Hematopoietic multipotent progenitor cell treated with erythropoietin and hydrocortisone succinate and interleukin-3 and kit ligand, for 8 days (in vitro differentiated cells): ENCODE results near the gene MILR1.
"Not testable (repeated sequence)": the region's sequence is repeated elsewhere in the genome, so short reads cannot be mapped to it uniquely, and the experiment has no call there.

Experiments used
- DNase-seq: peaks from one replicate; pipeline ENCODE4 v3.0.0-alpha.2; 2015

Gene MILR1

GRCh38 chr17:64428406-64428805 lies 20.5 kb upstream of the MILR1 start:
- no peak for DNase-seq

- not testable (repeated sequence) for DNase-seq
These were observed 18.9 kb upstream of the MILR1 start for GRCh38 chr17:64430036-64430435.

GRCh38 chr17:64431534-64431933 lies 17.4 kb upstream of the MILR1 start:
- no peak for DNase-seq

DNA sequence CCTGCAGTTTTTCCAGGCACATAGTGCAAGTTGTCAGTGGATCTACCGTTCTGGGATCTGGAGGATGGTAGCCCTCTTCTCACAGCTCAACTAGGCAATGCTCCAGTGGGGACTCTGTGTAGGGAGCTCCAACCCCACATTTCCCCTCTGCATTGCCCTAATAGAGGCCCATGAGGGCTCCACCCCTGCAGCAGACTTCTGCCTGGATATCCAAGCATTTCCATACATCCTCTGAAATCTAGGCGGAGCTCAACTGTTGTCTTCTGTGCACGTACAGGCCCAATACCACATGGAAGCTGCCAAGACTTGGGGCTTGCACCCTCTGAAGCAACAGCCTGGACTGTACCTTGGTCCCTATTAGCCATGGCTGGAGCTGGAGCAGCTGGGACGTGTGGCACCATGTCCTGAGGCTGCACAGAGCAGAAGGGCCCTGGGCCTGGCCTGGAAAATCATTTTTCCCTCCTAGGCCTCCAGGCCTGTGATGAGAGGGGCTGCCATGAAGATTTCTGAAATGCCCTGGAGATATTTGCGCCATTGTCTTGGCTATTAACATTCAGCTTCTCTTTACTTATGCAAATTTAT lies 10.9 kb upstream of the MILR1 start:
- no peak for DNase-seq

- not testable (repeated sequence) for DNase-seq
These were observed 9.4 kb upstream of the MILR1 start for GRCh38 chr17:64439521-64439920.

GRCh38 chr17:64439956-64440355 lies 9.0 kb upstream of the MILR1 start:
- DNase-seq: no peak

- no peak for DNase-seq
These were observed 7.0 kb upstream of the MILR1 start for GRCh38 chr17:64441772-64442540.

DNA sequence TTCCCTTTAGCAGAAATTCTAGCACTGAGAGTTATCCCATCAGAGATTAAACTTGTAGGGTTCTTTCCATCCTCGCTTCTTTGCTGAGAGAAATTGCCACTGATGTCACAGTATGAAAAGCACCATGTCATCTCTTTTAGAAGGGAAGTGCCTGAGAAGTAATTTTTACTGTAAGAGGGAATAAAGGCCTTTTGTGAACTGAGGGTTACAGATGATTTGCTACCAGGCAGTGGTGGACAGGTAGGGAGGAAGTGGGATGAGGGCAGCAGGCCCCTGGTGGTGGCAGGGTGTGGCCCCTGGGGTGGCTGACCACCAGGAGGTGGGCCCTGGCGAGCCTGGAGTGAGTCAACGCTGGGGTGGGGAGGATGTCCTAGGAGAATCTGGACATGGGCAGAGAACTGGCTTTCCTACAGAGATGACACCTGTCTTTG lies 6.4 kb upstream of the MILR1 start:
- DNase-seq: peak; percentile 13

- no peak for DNase-seq
These were observed 5.7 kb upstream of the MILR1 start for GRCh38 chr17:64443086-64443760.

DNA sequence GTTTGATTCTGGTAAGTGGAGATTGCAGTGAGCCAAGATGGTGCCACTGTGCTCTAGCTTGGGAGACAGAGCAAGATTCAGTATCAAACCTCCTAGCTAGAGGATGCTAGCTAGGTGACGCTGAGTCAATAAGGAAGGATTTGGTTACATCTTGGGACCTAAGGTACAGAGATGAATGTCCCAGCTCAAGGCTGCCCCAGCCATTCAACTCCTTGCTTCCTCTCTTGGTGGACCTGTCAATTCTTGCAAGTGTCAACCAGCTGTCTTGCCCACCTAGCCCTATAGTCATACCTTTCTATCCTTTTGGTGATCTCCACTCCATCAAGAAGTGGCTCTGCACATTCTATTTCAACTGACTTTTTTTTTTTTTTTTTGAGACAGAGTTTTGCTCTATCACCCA lies 1.4 kb upstream of the MILR1 start:
- DNase-seq: no peak

DNA sequence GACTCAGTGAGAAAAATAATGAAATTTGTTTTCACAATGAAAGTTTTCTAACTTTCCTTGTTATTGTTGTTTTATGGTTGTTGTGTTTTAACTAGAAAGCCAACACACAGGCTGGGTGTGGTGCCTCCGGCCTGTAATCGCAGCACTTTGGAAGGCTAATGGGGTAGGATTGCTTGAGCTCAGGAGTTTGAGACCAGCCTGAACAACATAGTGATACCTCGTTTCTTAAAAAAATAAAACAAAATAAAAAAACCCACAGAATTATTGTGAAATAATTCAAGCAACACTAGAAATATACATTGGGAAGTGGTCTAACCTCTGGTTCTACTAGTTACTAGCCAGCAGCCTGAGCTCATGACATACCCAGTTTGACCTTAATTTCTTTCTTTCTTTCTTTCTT lies 630 bp downstream of the MILR1 start:
- no peak for DNase-seq

DNA sequence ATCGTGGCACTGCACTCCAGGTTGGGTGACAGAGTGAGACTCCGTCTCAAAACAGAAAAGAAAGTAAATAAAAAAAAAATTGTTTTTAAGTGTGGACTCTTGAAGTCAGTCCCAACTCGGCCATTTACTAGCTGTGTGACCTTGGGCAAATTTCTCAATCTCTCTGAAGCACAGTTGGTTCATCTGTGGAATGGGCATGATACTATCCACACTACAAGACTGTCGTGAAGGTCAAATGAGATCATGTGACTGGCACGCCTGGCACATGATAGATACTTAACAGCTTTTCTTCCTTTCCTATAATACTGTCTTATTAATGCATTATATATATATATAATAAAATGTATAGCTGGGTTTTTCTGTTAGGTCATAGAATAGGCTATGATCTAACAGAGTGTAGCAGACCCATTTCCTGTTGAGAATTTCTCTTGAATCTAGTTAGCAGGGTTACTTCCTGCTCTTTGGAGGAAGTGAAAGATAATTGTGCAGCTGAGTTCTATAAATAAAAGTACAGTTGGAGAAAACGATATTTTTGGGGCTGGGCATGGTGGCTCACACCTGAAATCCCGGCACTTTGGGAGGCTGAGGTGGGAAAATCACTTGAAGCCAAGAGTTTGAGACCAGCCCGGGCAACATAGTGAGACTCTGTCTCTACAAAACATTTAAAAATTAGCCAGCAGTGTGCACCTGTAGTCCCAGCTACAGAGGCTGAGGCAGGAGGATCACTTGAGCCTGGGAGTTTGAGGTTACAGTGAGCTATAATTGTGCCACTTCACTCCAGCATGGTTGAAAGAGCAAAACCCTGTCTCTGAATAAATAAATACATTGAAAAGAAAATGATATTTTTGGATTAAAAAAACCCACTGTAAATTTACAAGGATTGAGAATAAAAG lies 7.3 kb downstream of the MILR1 start:
- no peak for DNase-seq

DNA sequence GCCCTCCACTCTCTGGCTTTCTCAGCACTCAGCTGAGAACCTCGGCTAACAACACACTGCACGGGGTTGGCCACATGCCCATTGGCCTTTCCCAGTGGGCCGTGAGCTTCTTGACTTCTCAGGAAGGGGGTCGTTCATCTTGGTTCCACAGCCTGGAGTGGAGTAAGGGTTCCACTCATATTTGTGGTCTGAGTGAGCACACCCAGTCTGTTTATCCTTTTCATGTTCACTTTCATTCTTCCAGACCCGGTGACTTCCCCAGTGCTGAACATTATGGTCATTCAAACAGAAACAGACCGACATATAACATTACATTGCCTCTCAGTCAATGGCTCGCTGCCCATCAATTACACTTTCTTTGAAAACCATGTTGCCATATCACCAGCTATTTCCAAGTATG lies 8.2 kb downstream of the MILR1 start:
- DNase-seq: no peak

- DNase-seq: no peak
These were observed 9.8 kb downstream of the MILR1 start for GRCh38 chr17:64458756-64459155.

DNA sequence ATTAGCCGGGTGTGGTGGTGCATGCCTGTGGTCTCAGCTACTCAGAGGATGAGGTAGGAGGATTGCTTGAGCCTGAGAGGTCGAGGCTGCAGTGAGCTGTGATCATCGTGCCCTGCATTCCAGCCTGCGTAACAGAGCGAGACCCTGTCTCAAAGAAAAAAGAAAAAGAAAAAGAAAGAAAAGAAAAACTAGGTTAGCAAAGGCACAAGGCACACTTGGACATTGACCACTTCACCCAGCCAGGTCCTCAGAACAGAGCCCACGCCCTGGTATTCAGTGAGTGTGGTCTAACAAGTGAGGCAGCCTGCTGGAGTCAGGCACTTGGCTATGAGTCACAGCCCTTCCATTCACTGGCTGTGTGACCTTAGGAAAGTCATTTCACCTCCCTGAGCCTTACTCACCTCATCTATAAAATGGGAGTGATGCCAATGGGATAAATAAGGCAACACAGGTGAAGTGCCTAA lies 10.4 kb downstream of the MILR1 start:
- no peak for DNase-seq

DNA sequence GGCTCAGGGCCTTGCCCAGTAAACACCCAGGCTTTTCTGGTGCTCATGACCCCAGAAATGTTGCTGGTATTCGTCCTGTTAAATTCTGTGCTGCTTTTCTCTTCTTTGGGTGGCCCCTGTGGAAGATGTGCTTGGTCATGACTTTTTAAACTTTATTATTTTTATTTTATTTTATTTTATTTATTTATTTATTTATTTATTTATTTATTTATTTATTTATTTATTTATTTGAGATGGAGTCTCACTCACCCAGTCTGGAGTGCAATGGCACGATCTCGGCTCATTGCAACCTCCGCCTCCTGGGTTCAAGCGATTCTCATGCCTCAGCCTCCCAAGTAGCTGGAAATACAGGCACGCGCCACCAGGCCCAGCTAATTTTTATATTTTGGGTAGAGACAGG lies 10.9 kb downstream of the MILR1 start:
- DNase-seq: not testable (repeated sequence)

- no peak for DNase-seq
These were observed 12.0 kb downstream of the MILR1 start for GRCh38 chr17:64460955-64461354.

DNA sequence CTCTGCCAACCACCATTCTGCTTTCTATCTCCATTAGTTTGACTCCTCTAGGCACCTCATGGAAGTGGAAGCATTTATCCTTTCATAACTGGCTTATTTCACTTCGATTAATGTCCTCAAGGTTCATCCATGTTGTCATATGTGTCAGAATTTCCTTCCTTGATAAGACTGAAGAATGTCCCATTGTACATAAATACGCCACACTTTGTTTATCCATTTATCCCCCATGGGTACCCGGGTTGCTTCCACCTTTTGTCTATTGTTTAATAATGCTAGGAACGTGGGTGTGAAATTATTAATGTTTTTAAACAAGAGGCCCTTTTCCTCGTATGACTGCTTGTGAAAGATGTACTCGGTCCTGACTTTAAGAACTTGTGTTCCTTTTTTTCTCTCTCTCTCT lies 12.9 kb downstream of the MILR1 start:
- DNase-seq: no peak

- no peak for DNase-seq
These were observed 17.3 kb downstream of the MILR1 start for GRCh38 chr17:64466019-64466735.

GRCh38 chr17:64466834-64467233 lies 17.9 kb downstream of the MILR1 start:
- DNase-seq: not testable (repeated sequence)

GRCh38 chr17:64470625-64471024 lies 21.7 kb downstream of the MILR1 start:
- no peak for DNase-seq

- DNase-seq: no peak
These were observed 22.5 kb downstream of the MILR1 start for GRCh38 chr17:64471440-64471839.
